Measurements from ENCODE around the gene FOXP3.

FOXP3 gene

GRCh38 chrX:49249616-49250015 lies 14.9 kb downstream of the FOXP3 start:
- no peak for DNase-seq (ENCODE audit: low spot score)

- no peak for DNase-seq (ENCODE audit: low spot score)
Observed at GRCh38 chrX:49249071-49249470, 15.4 kb downstream of the FOXP3 start.

GRCh38 chrX:49247916-49248811 lies 16.3 kb downstream of the FOXP3 start:
- DNase-seq (ENCODE audit: low spot score), result no peak

- DNase-seq (ENCODE audit: low spot score), result no peak
Observed at GRCh38 chrX:49247346-49247745, 17.2 kb downstream of the FOXP3 start.

GRCh38 chrX:49246541-49246940 lies 18.0 kb downstream of the FOXP3 start:
- DNase-seq (ENCODE audit: low spot score), result no peak

- DNase-seq (ENCODE audit: low spot score), result no peak
Observed at GRCh38 chrX:49244207-49244606, 20.3 kb downstream of the FOXP3 start.

- DNase-seq (ENCODE audit: low spot score), result no peak
Observed at GRCh38 chrX:49243166-49243565, 21.3 kb downstream of the FOXP3 start.

GRCh38 chrX:49242545-49243066 lies 21.9 kb downstream of the FOXP3 start:
- DNase-seq (ENCODE audit: low spot score), result no peak

- no peak for DNase-seq (ENCODE audit: low spot score)
Observed at GRCh38 chrX:49238735-49239134, 25.8 kb downstream of the FOXP3 start.

- no peak for DNase-seq (ENCODE audit: low spot score)
Observed at GRCh38 chrX:49237060-49237459, 27.4 kb downstream of the FOXP3 start.

- DNase-seq (ENCODE audit: low spot score), result no peak
Observed at GRCh38 chrX:49233887-49234555, 30.5 kb downstream of the FOXP3 start.

GRCh38 chrX:49233176-49233575 lies 31.3 kb downstream of the FOXP3 start, which contains the start of gene CACNA1F:
Gene CACNA1F, minus strand, starts transcription at chrX:49233340. Its CDS starts 31 bp downstream, at chrX:49233309.
- DNase-seq (ENCODE audit: low spot score), result no peak

- DNase-seq (ENCODE audit: low spot score), result no peak
Observed at GRCh38 chrX:49232525-49232924, 32.0 kb downstream of the FOXP3 start.

- no peak for DNase-seq (ENCODE audit: low spot score)
Observed at GRCh38 chrX:49231333-49232000, 33.0 kb downstream of the FOXP3 start.

GRCh38 chrX:49230500-49231232 lies 33.8 kb downstream of the FOXP3 start:
- DNase-seq (ENCODE audit: low spot score), result peak; percentile 66

- no peak for DNase-seq (ENCODE audit: low spot score)
Observed at GRCh38 chrX:49228185-49228584, 36.3 kb downstream of the FOXP3 start.

GRCh38 chrX:49227726-49228125 lies 36.8 kb downstream of the FOXP3 start:
- no peak for DNase-seq (ENCODE audit: low spot score)

- no peak for DNase-seq (ENCODE audit: low spot score)
Observed at GRCh38 chrX:49226946-49227345, 37.6 kb downstream of the FOXP3 start.

GRCh38 chrX:49225858-49226257 lies 38.7 kb downstream of the FOXP3 start:
- no peak for DNase-seq (ENCODE audit: low spot score)

GRCh38 chrX:49221868-49222267 lies 42.6 kb downstream of the FOXP3 start:
- DNase-seq (ENCODE audit: low spot score), result no peak

- DNase-seq (ENCODE audit: low spot score), result no peak
Observed at GRCh38 chrX:49220100-49220499, 44.4 kb downstream of the FOXP3 start.

Data from ecto neural progenitor cell (in vitro differentiated cells).